Epithelial cell of proximal tubule (primary cell): ENCODE data around the gene MMP21. TPM values are rescaled to one million over a fixed set of nuclear protein-coding genes. Genes with fewer than 3 reads are reported as not detected.

Experiments used
- DNase-seq: peaks from one replicate; pipeline ENCODE4 v3.0.0-alpha.2; 2011; ENCODE audit warnings: low read depth
- H3K4me3 ChIP-seq: 2 replicates; pipeline ENCODE4 v1.5.1; 2011; ENCODE audit warnings: low read depth, mild to moderate bottlenecking, low read length
- total RNA-seq: library from RNA; depleted of rRNA; stranded (reverse); fragments of >200 nt; gene quantifications from 2 replicates; pipeline ENCODE4 v1.2.3, GENCODE V29; 2015
- TF ChIP-seq, protein P1 (sequence below): conservative IDR thresholded peaks from 2 replicates; pipeline ENCODE4 v1.5.1; 2012; ENCODE audit warnings: low read depth, mild to moderate bottlenecking, low read length

MMP21 gene
- total RNA-seq, 1 donor from 2014 or later = 0.06 TPM

GRCh38 chr10:125801574-125801973, 26.0 kb upstream of the MMP21 start:
- no peak overlapping the region for H3K4me3 ChIP-seq
- DNase-seq = no peak
- TF ChIP-seq, protein P1, sequence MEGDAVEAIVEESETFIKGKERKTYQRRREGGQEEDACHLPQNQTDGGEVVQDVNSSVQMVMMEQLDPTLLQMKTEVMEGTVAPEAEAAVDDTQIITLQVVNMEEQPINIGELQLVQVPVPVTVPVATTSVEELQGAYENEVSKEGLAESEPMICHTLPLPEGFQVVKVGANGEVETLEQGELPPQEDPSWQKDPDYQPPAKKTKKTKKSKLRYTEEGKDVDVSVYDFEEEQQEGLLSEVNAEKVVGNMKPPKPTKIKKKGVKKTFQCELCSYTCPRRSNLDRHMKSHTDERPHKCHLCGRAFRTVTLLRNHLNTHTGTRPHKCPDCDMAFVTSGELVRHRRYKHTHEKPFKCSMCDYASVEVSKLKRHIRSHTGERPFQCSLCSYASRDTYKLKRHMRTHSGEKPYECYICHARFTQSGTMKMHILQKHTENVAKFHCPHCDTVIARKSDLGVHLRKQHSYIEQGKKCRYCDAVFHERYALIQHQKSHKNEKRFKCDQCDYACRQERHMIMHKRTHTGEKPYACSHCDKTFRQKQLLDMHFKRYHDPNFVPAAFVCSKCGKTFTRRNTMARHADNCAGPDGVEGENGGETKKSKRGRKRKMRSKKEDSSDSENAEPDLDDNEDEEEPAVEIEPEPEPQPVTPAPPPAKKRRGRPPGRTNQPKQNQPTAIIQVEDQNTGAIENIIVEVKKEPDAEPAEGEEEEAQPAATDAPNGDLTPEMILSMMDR = no peak

DNA sequence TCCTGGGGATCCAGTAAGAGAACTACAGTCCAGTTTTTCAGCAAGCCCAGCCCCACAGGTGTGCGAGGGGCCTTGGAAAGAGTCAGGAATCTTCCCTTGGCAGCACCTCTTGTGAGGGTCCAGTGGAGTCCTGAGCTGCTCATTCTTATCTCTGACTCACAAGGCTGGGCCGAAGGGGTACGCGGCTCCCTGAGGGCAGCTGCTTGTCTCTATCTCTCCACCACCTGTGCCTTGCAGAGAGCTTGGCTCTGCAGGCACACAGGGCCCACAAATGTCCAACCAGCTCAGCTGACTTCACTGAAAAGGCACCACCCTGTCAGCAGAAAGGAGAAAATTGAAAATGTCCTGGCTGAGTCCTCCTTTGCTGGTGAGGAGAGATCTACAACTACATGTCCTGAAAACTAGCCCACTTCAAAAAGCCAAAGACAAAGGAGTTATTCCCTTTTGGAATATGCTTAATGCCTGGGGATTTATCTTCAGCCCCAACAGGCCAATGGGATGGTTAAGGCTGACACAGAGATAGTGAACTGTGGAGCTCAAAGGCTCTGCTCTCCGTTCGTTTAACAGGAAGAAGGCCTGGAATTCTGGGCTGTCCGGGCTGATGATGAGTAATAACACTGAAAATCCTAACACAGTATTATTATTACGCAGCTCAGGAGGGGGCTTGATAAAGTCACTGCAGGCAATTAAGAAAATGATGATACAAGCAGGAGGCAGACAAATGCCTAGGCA, 24.0 kb upstream of the MMP21 start:
- H3K4me3 ChIP-seq = no peak overlapping the region
- TF ChIP-seq, protein P1 = no peak
- no peak for DNase-seq

GRCh38 chr10:125797994-125798662, 22.5 kb upstream of the MMP21 start:
- DNase-seq = no peak
- H3K4me3 ChIP-seq = no peak overlapping the region
- TF ChIP-seq, protein P1 = no peak

DNA sequence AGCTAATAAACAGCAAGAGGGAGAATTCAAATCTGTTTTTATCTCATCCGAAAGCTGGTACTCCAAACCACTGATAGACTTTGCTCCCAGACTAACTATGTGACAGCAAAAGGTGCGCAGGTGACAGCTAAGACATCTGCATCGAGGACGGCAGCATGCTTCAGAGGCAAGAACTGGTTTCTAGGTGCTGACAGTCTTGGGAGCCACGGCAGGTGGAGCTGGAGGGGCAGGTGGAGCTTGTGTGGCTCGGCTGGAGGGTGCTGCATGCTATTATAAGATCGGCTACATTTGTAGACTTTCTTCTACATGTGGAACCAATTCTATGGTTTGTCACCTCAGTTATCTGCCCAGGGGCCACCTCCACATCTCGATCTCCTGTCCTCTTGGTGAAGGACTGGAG, 21.8 kb upstream of the MMP21 start:
- TF ChIP-seq, protein P1 = no peak
- DNase-seq = no peak
- no peak overlapping the region for H3K4me3 ChIP-seq

GRCh38 chr10:125795637-125796190, 20.1 kb upstream of the MMP21 start:
- TF ChIP-seq, protein P1 = no peak
- no peak for DNase-seq
- H3K4me3 ChIP-seq = no peak overlapping the region

GRCh38 chr10:125795128-125795527, 19.5 kb upstream of the MMP21 start:
- DNase-seq = no peak

More at GRCh38 chr10:125795128-125795527, 19.5 kb upstream of the MMP21 start:
- no peak overlapping the region for H3K4me3 ChIP-seq
- TF ChIP-seq, protein P1 = no peak
